ENCODE results near the gene SSR4. TPM values are rescaled to one million over a fixed set of nuclear protein-coding genes. Genes with fewer than 3 reads are reported as not detected.
A peak's percentile ranks its signal among the peaks of the same experiment; 100 is the strongest.

Gene SSR4
- total and polyA plus RNA-seq, 2 experiments from 2014 or later, result 316 to 693 TPM

- Histone ChIP-seq H3K4me3 (no peak overlapping the region), H4K20me1 (ENCODE audit: insufficient read depth, poor library complexity, severe bottlenecking) (no peaks in the 10 kb centered on the region), H2AFZ (no peak overlapping the region), H3K79me2 (no peaks in the 10 kb centered on the region), H3K27me3 (no peaks in the 10 kb centered on the region), H3K4me2 (no peak overlapping the region), H3K27ac (no peak overlapping the region), H3K9me2 (replicated peaks; ENCODE audit: insufficient read depth) (no peaks in the 10 kb centered on the region), H3K9me3 (ENCODE audit: low read depth) (no peaks in the 10 kb centered on the region), H3K36me3 (replicated peaks; ENCODE audit: insufficient read depth, low read depth) (no peaks in the 10 kb centered on the region), H3K4me1 (ENCODE audit: insufficient read depth) (peaks cover 5% of the 10 kb centered on the region)
- 94% methylated on average over 7 of the region's 7 CpGs for WGBS (ENCODE audit: low lambda C conversion rate, missing lambda C conversion rate)
- no peak for DNase-seq (ENCODE audit: low spot score)
- TF ChIP-seq EZH2 (IDR thresholded peaks at IDR 0.05; ENCODE audit: borderline replicate concordance) (no peak), CTCF (IDR thresholded peaks at IDR 0.05; ENCODE audit: poor library complexity) (no peak), EZH2phosphoT487 (IDR thresholded peaks at IDR 0.05; ENCODE audit: low read depth, severe bottlenecking, unreplicated experiment) (no peak)
These were observed 29.7 kb upstream of the SSR4 start for GRCh38 chrX:153764786-153765137.

- WGBS (ENCODE audit: low lambda C conversion rate, missing lambda C conversion rate), result 80% methylated on average over 18 of the region's 27 CpGs
- H3K4me1 ChIP-seq (ENCODE audit: insufficient read depth), result peaks cover 5% of the 10 kb centered on the region
- no peaks in the 10 kb centered on the region for H3K36me3 ChIP-seq (replicated peaks; ENCODE audit: insufficient read depth, low read depth)
- TF ChIP-seq EZH2 (IDR thresholded peaks at IDR 0.05; ENCODE audit: borderline replicate concordance) (no peak), CTCF (IDR thresholded peaks at IDR 0.05; ENCODE audit: poor library complexity) (no peak)
- DNase-seq (ENCODE audit: low spot score), result no peak
- H4K20me1 ChIP-seq (ENCODE audit: insufficient read depth, poor library complexity, severe bottlenecking), result no peaks in the 10 kb centered on the region
- no peak overlapping the region for H2AFZ ChIP-seq
- peak overlapping the region; percentile 75 for H3K27ac ChIP-seq
- H3K4me3 ChIP-seq, result no peak overlapping the region
- no peaks in the 10 kb centered on the region for H3K27me3 ChIP-seq
- H3K79me2 ChIP-seq, result no peaks in the 10 kb centered on the region
- H3K9me3 ChIP-seq (ENCODE audit: low read depth), result no peaks in the 10 kb centered on the region
- H3K9me2 ChIP-seq (replicated peaks; ENCODE audit: insufficient read depth), result no peaks in the 10 kb centered on the region
- peak overlapping the region; percentile 69 for H3K4me2 ChIP-seq
These were observed 29.1 kb upstream of the SSR4 start for GRCh38 chrX:153765138-153766079.

GRCh38 chrX:153766098-153766817, 28.2 kb upstream of the SSR4 start:
- peak; percentile 72 for DNase-seq (ENCODE audit: low spot score)
- TF ChIP-seq EZH2phosphoT487 (IDR thresholded peaks at IDR 0.05; ENCODE audit: low read depth, severe bottlenecking, unreplicated experiment) (no peak), EZH2 (IDR thresholded peaks at IDR 0.05; ENCODE audit: borderline replicate concordance) (no peak), CTCF (IDR thresholded peaks at IDR 0.05; ENCODE audit: poor library complexity) (no peak)
- no peaks in the 10 kb centered on the region for H3K27me3 ChIP-seq
- 56% methylated on average over 14 of the region's 21 CpGs for WGBS (ENCODE audit: low lambda C conversion rate, missing lambda C conversion rate)
- H3K9me2 ChIP-seq (replicated peaks; ENCODE audit: insufficient read depth), result no peaks in the 10 kb centered on the region
- H3K4me1 ChIP-seq (ENCODE audit: insufficient read depth), result peaks cover 5% of the 10 kb centered on the region
- no peaks in the 10 kb centered on the region for H3K9me3 ChIP-seq (ENCODE audit: low read depth)
- no peaks in the 10 kb centered on the region for H4K20me1 ChIP-seq (ENCODE audit: insufficient read depth, poor library complexity, severe bottlenecking)
- no peak overlapping the region for H2AFZ ChIP-seq
- H3K36me3 ChIP-seq (replicated peaks; ENCODE audit: insufficient read depth, low read depth), result no peaks in the 10 kb centered on the region
- peak overlapping the region; percentile 69 for H3K4me2 ChIP-seq
- H3K4me3 ChIP-seq, result no peak overlapping the region
- H3K79me2 ChIP-seq, result no peaks in the 10 kb centered on the region
- peak overlapping the region; percentile 75 for H3K27ac ChIP-seq

All from hepatocyte (in vitro differentiated cells).